HepG2 (cell line): Measurements from ENCODE around the gene PAQR7. TPM values are rescaled to one million over a fixed set of nuclear protein-coding genes. Genes with fewer than 3 reads are reported as not detected.

Experiments
- ADNP ChIP-seq: sonication (generic); formaldehyde crosslinking; IDR thresholded peaks from 2 replicates; pipeline ENCODE4 v1.4.0; 2020; ENCODE audit warnings: missing genetic modification reagents
- CEBPG ChIP-seq: IDR thresholded peaks from 2 replicates; pipeline ENCODE4 v1.6.1; 2016
- FOXO1 ChIP-seq: sonication (generic); formaldehyde crosslinking; IDR thresholded peaks from 2 replicates; pipeline ENCODE4 v1.4.0; 2020; ENCODE audit warnings: missing genetic modification reagents
- GTF2F1 ChIP-seq: fragments of 150-350 bp; IDR thresholded peaks from 2 replicates; pipeline ENCODE4 v1.6.1; 2014; ENCODE audit warnings: low read length
- HINFP ChIP-seq: sonication (generic); formaldehyde crosslinking; IDR thresholded peaks from 2 replicates; pipeline ENCODE4 v1.4.0; 2020; ENCODE audit warnings: low read depth, mild to moderate bottlenecking, missing genetic modification reagents
- IRX3 ChIP-seq: sonication (generic); formaldehyde crosslinking; IDR thresholded peaks from 2 replicates; pipeline ENCODE4 v1.8.1; 2023; ENCODE audit warnings: mild to moderate bottlenecking, low read depth, missing genetic modification reagents, borderline replicate concordance
- NR2F2 ChIP-seq: IDR thresholded peaks from 2 replicates; pipeline ENCODE4 v1.6.1; 2012; ENCODE audit warnings: low read depth, inconsistent platforms, borderline replicate concordance
- PRMT3 ChIP-seq: sonication (generic); formaldehyde crosslinking; IDR thresholded peaks from 2 replicates; pipeline ENCODE4 v1.8.1; 2022; ENCODE audit warnings: low read depth, mild to moderate bottlenecking, moderate library complexity, missing genetic modification reagents, borderline replicate concordance
- RERE ChIP-seq: IDR thresholded peaks from 2 replicates; pipeline ENCODE4 v1.6.1; 2016; ENCODE audit warnings: low read depth, missing genetic modification reagents, missing compliant biosample characterization
- SOX5 ChIP-seq: IDR thresholded peaks from 2 replicates; pipeline ENCODE4 v1.6.1; 2016; ENCODE audit warnings: borderline replicate concordance
- ZBED4 ChIP-seq: sonication (generic); formaldehyde crosslinking; IDR thresholded peaks from 2 replicates; pipeline ENCODE4 v1.4.0; 2020; ENCODE audit warnings: missing genetic modification reagents, borderline replicate concordance
- ZBTB37 ChIP-seq: sonication (generic); formaldehyde crosslinking; IDR thresholded peaks from 2 replicates; pipeline ENCODE4 v1.4.0; 2020; ENCODE audit warnings: mild to moderate bottlenecking, missing genetic modification reagents
- ZFY ChIP-seq: sonication (generic); formaldehyde crosslinking; IDR thresholded peaks from 2 replicates; pipeline ENCODE4 v1.4.0; 2020; ENCODE audit warnings: missing genetic modification reagents
- ZNF292 ChIP-seq: sonication (generic); formaldehyde crosslinking; IDR thresholded peaks from 2 replicates; pipeline ENCODE4 v1.8.1; 2022; ENCODE audit warnings: mild to moderate bottlenecking, low read depth, missing genetic modification reagents, borderline replicate concordance
- ZNF337 ChIP-seq: sonication (generic); formaldehyde crosslinking; IDR thresholded peaks from 2 replicates; pipeline ENCODE4 v1.5.1; 2020; ENCODE audit warnings: missing genetic modification reagents, low read depth, mild to moderate bottlenecking, borderline replicate concordance
- ZNF713 ChIP-seq: sonication (generic); formaldehyde crosslinking; IDR thresholded peaks from 2 replicates; pipeline ENCODE4 v1.4.0; 2020; ENCODE audit warnings: mild to moderate bottlenecking, missing genetic modification reagents
- ZNF768 ChIP-seq: sonication (generic); formaldehyde crosslinking; IDR thresholded peaks from 2 replicates; pipeline ENCODE4 v1.4.0; 2020; ENCODE audit warnings: missing genetic modification reagents
- polyA plus RNA-seq, 8 experiments: library from polyadenylated mRNA; depleted of rRNA in 3 of 8; stranded (reverse) in 7 of 8; unstranded in 1 of 8; fragments of >200 nt; fragmentation: Illumina TruSeq in 4 of 8; extraction: Trizol in 4 of 8; gene quantifications; 2 replicates each; pipeline versions ENCODE4 v1.2.1 to v1.2.3, GENCODE V29; 2011 to 2016; ENCODE audit warnings: low read depth in 4 of 8, missing spikeins in 1 of 8, mixed read lengths in 1 of 8; ENCODE audit not compliant: insufficient read depth in 1 of 8
- total RNA-seq, 5 experiments: library from RNA; depleted of rRNA; stranded (reverse); fragments of >200 nt; fragmentation: Illumina TruSeq; extraction: Trizol; gene quantifications; 2 replicates each; pipeline ENCODE4 v1.2.3, GENCODE V29; 2016; ENCODE audit warnings: low read depth in 1 of 5

The PAQR7 gene
- total and polyA plus RNA-seq, 2 of the 13 experiments (the other 11 are each of a cell fraction or from before 2014, with no cell fraction given): 13.2 to 16.6 TPM

GRCh38 chr1:25905680-25906643, 30.5 kb upstream of the PAQR7 start, which contains the start of gene STMN1 (continued):
- TF ChIP-seq HINFP (no peak), GTF2F1 (no peak), ZBTB37 (no peak), NR2F2 (no peak), ZNF337 (CRISPR knock-in tag) (no peak), FOXO1 (CRISPR knock-in tag) (no peak), ZBED4 (CRISPR knock-in tag) (no peak), ADNP (CRISPR knock-in tag) (no peak), IRX3 (no peak), SOX5 (CRISPR knock-in tag) (peak; percentile 33; the same call in 1 of the 2 replicates), CEBPG (CRISPR knock-in tag) (no peak), PRMT3 (no peak), ZNF768 (CRISPR knock-in tag) (no peak), ZNF292 (CRISPR knock-in tag) (no peak), ZFY (peak; percentile 65), RERE (CRISPR knock-in tag) (no peak), ZNF713 (CRISPR knock-in tag) (no peak)
